ENCODE measurements around the gene CLEC3B.
"Not testable (repeated sequence)": the region's sequence is repeated elsewhere in the genome, so short reads cannot be mapped to it uniquely, and the experiment has no call there.

CLEC3B gene

GRCh38 chr3:45026038-45026437 is at the start of gene CLEC3B:
CLEC3B (plus strand) TSS chr3:45026303; CDS start chr3:45026363, 60 bp downstream.
- FAIRE-seq (no peak), DNase-seq (ENCODE audit: insufficient read length, low spot score) (no peak)
- no peak for TF ChIP-seq CTCF (IDR thresholded peaks at IDR 0.05; ENCODE audit: insufficient read depth, missing control alignments)

GRCh38 chr3:44981220-44981619 is 44.9 kb upstream of the CLEC3B start:
- TF ChIP-seq CTCF (IDR thresholded peaks at IDR 0.05; ENCODE audit: insufficient read depth, missing control alignments): no peak
- FAIRE-seq: no peak
- DNase-seq (ENCODE audit: insufficient read length, low spot score): no peak

- no peak for TF ChIP-seq CTCF (IDR thresholded peaks at IDR 0.05; ENCODE audit: insufficient read depth, missing control alignments)
- DNase-seq (ENCODE audit: insufficient read length, low spot score) (no peak), FAIRE-seq (no peak)
Measured at GRCh38 chr3:44981751-44982150, 44.4 kb upstream of the CLEC3B start.

- DNase-seq (ENCODE audit: insufficient read length, low spot score) (no peak), FAIRE-seq (no peak)
- TF ChIP-seq CTCF (IDR thresholded peaks at IDR 0.05; ENCODE audit: insufficient read depth, missing control alignments): no peak
Measured at GRCh38 chr3:44982817-44983216, 43.3 kb upstream of the CLEC3B start.

GRCh38 chr3:44983484-44983941 is 42.6 kb upstream of the CLEC3B start:
- FAIRE-seq: no peak
- no peak for DNase-seq (ENCODE audit: insufficient read length, low spot score)
- no peak for TF ChIP-seq CTCF (IDR thresholded peaks at IDR 0.05; ENCODE audit: insufficient read depth, missing control alignments)

- TF ChIP-seq CTCF (IDR thresholded peaks at IDR 0.05; ENCODE audit: insufficient read depth, missing control alignments): no peak
- FAIRE-seq: no peak
- DNase-seq (ENCODE audit: insufficient read length, low spot score): no peak
Measured at GRCh38 chr3:44984335-44984734, 41.8 kb upstream of the CLEC3B start.

GRCh38 chr3:44986330-44986729 is 39.8 kb upstream of the CLEC3B start:
- not testable (repeated sequence) for FAIRE-seq; DNase-seq (ENCODE audit: insufficient read length, low spot score)

GRCh38 chr3:44987332-44987731 is 38.8 kb upstream of the CLEC3B start:
- no peak for TF ChIP-seq CTCF (IDR thresholded peaks at IDR 0.05; ENCODE audit: insufficient read depth, missing control alignments)
- DNase-seq (ENCODE audit: insufficient read length, low spot score) (no peak), FAIRE-seq (no peak)
